Loucy (cell line): Measurements from ENCODE around the gene TSPAN3.

Source experiments
- H2AFZ ChIP-seq: fragments of 200-600 bp; sonication (generic); 2 replicates; pipeline ENCODE4 v1.6.0; 2016; ENCODE audit warnings: antibody characterized with exemption, mild to moderate bottlenecking, low read length, moderate library complexity
- H3F3A ChIP-seq: fragments of 200-600 bp; 2 replicates; pipeline ENCODE4 v1.6.0; 2016; ENCODE audit warnings: antibody characterized with exemption, low read depth, mild to moderate bottlenecking
- H3K27me3 ChIP-seq: fragments of 200-600 bp; sonication (generic); 2 replicates; pipeline ENCODE4 v1.6.1; 2014; ENCODE audit warnings: low read length, mild to moderate bottlenecking; ENCODE audit not compliant: insufficient read depth, poor library complexity, severe bottlenecking
- H3K36me3 ChIP-seq: fragments of 200-600 bp; sonication (generic); 2 replicates; pipeline ENCODE4 v1.6.1; 2016; ENCODE audit warnings: low read length; ENCODE audit not compliant: insufficient read depth
- H3K4me1 ChIP-seq: fragments of 200-600 bp; sonication (generic); 2 replicates; pipeline ENCODE4 v1.5.1; 2014; ENCODE audit warnings: low read length, mild to moderate bottlenecking; ENCODE audit not compliant: insufficient read depth, poor library complexity, severe bottlenecking
- H3K4me2 ChIP-seq: fragments of 200-600 bp; sonication (generic); 2 replicates; pipeline ENCODE4 v1.6.0; 2014; ENCODE audit warnings: antibody characterized with exemption, low read length, low read depth, mild to moderate bottlenecking; ENCODE audit not compliant: poor library complexity, severe bottlenecking
- H3K4me3 ChIP-seq: fragments of 200-600 bp; sonication (generic); 2 replicates; pipeline ENCODE4 v1.5.1; 2014; ENCODE audit warnings: low read length, mild to moderate bottlenecking, mixed read lengths; ENCODE audit not compliant: poor library complexity, severe bottlenecking
- H3K79me2 ChIP-seq: fragments of 200-600 bp; sonication (generic); 2 replicates; pipeline ENCODE4 v1.6.1; 2014; ENCODE audit warnings: low read length; ENCODE audit not compliant: insufficient read depth
- H3K9ac ChIP-seq: fragments of 200-600 bp; sonication (generic); 2 replicates; pipeline ENCODE4 v1.6.0; 2014; ENCODE audit warnings: mild to moderate bottlenecking, low read depth, low read length, moderate library complexity; ENCODE audit not compliant: poor library complexity, severe bottlenecking
- H3K9me2 ChIP-seq: fragments of 200-600 bp; sonication (generic); replicated peaks from 2 replicates; pipeline ENCODE4 v1.6.1; 2016; ENCODE audit warnings: low read depth, low read length, mixed read lengths
- H3K9me3 ChIP-seq: fragments of 200-600 bp; sonication (generic); 2 replicates; pipeline ENCODE4 v1.6.1; 2014; ENCODE audit warnings: mild to moderate bottlenecking, antibody characterized with exemption, low read length, low read depth; ENCODE audit not compliant: insufficient read depth
- H4K20me1 ChIP-seq: fragments of 200-600 bp; sonication (generic); 2 replicates; pipeline ENCODE4 v1.6.0; 2014; ENCODE audit warnings: antibody characterized with exemption, low read length, mild to moderate bottlenecking; ENCODE audit not compliant: insufficient read depth, poor library complexity, severe bottlenecking
- EZH2phosphoT487 ChIP-seq: fragments of 200-600 bp; IDR thresholded peaks from 2 replicates; pipeline ENCODE4 v1.6.1; 2018; ENCODE audit warnings: antibody characterized with exemption, mild to moderate bottlenecking, moderate library complexity, borderline replicate concordance
- TF ChIP-seq, protein P1 (sequence below): fragments of 200-600 bp; sonication (generic); conservative IDR thresholded peaks from 2 replicates; pipeline ENCODE4 v1.5.1; 2014; ENCODE audit warnings: mild to moderate bottlenecking, antibody characterized with exemption, low read length

TSPAN3 gene

DNA sequence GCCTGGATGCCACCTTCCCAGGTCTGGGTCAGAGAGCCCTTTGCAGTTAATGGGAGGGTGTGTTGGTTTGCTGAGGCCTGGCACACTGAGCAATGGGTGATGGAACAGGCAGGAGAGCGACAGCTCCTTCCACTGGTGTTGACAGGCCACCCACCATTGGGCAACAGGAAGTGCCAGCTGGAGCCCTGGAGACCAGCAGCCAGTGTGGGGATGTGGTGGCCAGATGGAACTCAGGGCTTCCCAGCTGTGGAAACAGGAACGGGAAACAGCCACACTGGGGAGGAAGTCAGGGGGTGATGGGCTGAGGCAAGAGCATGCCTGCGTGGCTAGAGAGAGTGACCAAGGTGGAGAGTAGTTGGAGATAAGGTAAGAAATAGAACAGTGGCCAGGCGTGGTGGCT, 66.7 kb downstream of the TSPAN3 start:
- Histone ChIP-seq H3K9me2 (no peaks in the 10 kb centered on the region), H2AFZ (no peak overlapping the region), H3K4me2 (peak overlapping the region; percentile 56), H3K79me2 (peaks cover 6% of the 10 kb centered on the region; the same call in 1 of the 2 replicates), H3K27me3 (no peaks in the 10 kb centered on the region), H3K9ac (no peak overlapping the region), H3F3A (no peaks in the 10 kb centered on the region), H3K9me3 (no peaks in the 10 kb centered on the region), H3K4me3 (no peak overlapping the region), H3K4me1 (peaks cover 29% of the 10 kb centered on the region), H3K36me3 (no peaks in the 10 kb centered on the region), H4K20me1 (no peaks in the 10 kb centered on the region)
- no peak for TF ChIP-seq EZH2phosphoT487
- TF ChIP-seq, protein P1, sequence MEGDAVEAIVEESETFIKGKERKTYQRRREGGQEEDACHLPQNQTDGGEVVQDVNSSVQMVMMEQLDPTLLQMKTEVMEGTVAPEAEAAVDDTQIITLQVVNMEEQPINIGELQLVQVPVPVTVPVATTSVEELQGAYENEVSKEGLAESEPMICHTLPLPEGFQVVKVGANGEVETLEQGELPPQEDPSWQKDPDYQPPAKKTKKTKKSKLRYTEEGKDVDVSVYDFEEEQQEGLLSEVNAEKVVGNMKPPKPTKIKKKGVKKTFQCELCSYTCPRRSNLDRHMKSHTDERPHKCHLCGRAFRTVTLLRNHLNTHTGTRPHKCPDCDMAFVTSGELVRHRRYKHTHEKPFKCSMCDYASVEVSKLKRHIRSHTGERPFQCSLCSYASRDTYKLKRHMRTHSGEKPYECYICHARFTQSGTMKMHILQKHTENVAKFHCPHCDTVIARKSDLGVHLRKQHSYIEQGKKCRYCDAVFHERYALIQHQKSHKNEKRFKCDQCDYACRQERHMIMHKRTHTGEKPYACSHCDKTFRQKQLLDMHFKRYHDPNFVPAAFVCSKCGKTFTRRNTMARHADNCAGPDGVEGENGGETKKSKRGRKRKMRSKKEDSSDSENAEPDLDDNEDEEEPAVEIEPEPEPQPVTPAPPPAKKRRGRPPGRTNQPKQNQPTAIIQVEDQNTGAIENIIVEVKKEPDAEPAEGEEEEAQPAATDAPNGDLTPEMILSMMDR: no peak

DNA sequence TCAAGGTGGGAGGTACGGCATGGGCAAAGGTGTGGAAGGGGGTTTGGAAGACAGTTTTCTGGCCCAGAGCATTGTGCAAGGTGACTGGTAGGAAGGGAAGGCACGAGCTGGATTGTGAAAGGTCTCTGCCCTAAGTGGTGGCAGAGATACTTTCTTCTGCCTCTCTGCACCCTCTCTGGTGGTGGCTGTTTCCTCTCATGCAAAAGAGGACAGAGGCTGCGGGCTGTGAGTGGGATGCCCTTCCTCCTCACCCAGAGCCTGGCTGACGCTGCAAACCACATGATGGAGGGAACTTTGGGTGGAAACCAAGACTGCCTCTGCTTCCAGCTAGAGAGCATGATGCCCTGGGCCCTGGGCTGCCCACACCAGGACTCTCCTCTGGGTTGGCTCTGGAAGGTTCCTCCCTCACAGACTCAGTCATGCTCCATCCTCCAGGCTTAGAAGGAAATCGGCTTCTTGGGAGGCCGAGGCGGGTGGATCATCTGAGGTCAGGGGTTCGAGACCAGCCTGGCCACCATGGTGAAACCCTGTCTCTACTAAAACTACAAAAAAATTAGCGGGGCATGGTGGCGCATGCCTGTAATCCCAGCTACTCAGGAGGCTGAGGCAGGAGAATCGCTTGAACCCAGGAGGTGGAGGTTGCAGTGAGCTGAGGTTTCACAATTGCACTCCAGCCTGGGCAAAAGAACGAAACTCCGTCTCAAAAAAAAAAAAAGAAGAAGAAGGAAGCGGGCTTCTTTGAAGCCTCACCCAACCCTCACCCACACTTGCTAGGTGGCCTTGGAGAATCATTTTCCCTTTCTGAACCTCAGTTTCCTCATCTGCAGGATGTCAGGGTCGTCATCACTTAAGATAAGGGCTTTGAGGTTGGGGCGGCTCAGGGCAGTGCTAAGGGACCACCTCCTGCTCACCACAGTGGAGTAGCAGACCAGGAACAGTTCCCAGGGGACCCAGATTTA, 67.7 kb downstream of the TSPAN3 start:
- no peak overlapping the region for H2AFZ ChIP-seq
- peak overlapping the region; percentile 13 for H3K4me3 ChIP-seq
- TF ChIP-seq EZH2phosphoT487: no peak
- TF ChIP-seq, protein P1: no peak
- peaks cover 37% of the 10 kb centered on the region for H3K4me1 ChIP-seq
- no peaks in the 10 kb centered on the region for H3F3A ChIP-seq
- no peaks in the 10 kb centered on the region for H3K27me3 ChIP-seq
- H3K9me3 ChIP-seq: no peaks in the 10 kb centered on the region
- H3K36me3 ChIP-seq: no peaks in the 10 kb centered on the region
- peaks cover 6% of the 10 kb centered on the region; the same call in 1 of the 2 replicates for H3K79me2 ChIP-seq
- no peaks in the 10 kb centered on the region for H4K20me1 ChIP-seq
- no peaks in the 10 kb centered on the region for H3K9me2 ChIP-seq
- H3K4me2 ChIP-seq: peak overlapping the region; percentile 56
- no peak overlapping the region for H3K9ac ChIP-seq

DNA sequence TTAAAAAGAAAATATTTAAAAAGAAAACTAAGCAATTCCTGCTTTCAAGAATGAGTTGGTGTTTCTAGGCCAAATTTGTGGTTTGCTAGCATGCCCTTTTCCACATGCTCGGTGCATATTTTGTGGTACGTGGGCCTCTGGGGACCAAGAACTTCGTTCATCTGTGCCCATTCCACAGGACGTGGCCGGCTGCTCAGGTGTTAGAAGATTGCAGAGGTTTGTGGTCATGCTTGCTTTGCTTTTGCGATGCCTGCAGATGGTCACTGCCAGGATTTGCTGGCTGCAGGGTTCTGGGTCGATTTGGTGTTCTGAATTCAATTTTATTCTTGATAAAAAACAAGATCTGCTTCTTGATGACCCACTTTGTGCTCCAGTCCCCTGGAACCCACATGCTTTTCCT, 68.5 kb downstream of the TSPAN3 start:
- no peaks in the 10 kb centered on the region for H3K36me3 ChIP-seq
- H3K9ac ChIP-seq: no peak overlapping the region
- H3K9me3 ChIP-seq: no peaks in the 10 kb centered on the region
- H3K27me3 ChIP-seq: no peaks in the 10 kb centered on the region
- H3K79me2 ChIP-seq: peaks cover 8% of the 10 kb centered on the region; the same call in 1 of the 2 replicates
- peak overlapping the region; percentile 56 for H3K4me2 ChIP-seq
- no peaks in the 10 kb centered on the region for H3K9me2 ChIP-seq
- no peak overlapping the region for H2AFZ ChIP-seq
- peak overlapping the region; percentile 13 for H3K4me3 ChIP-seq
- H3F3A ChIP-seq: no peaks in the 10 kb centered on the region
- TF ChIP-seq EZH2phosphoT487: no peak
- TF ChIP-seq, protein P1: no peak
- H4K20me1 ChIP-seq: no peaks in the 10 kb centered on the region
- H3K4me1 ChIP-seq: peaks cover 43% of the 10 kb centered on the region
